ENCODE results near the gene OR5B3. TPM values are rescaled to one million over a fixed set of nuclear protein-coding genes. Genes with fewer than 3 reads are reported as not detected.

Gene OR5B3
- not detected in 2 replicates for total RNA-seq

GRCh38 chr11:58406774-58407173 lies at the start of gene OR5B3:
OR5B3 (minus strand) TSS chr11:58406874; CDS start chr11:58403409, 3,465 bp downstream.

GRCh38 chr11:58442136-58442535 lies 35.5 kb upstream of the OR5B3 start, which contains the start of gene OR5B12:
OR5B12 (minus strand) TSS chr11:58442236; CDS start chr11:58440151, 2,085 bp downstream.

GRCh38 chr11:58428021-58428420 lies 21.3 kb upstream of the OR5B3 start, which contains the start of gene OR5B2:
OR5B2 (minus strand) TSS chr11:58428121; CDS start chr11:58423261, 4,860 bp downstream.

GRCh38 chr11:58358969-58359368 lies 47.7 kb downstream of the OR5B3 start, which contains the start of gene OR5B17:
OR5B17 (minus strand) TSS chr11:58359069; CDS start chr11:58359069, 0 bp downstream.

Other genes with a start within 250 kb of the OR5B3 start
- gene OR9Q2, start 217.8 kb downstream of the OR5B3 start, total RNA-seq, result not detected in 2 replicates
- gene OR1S2, start 202.7 kb downstream of the OR5B3 start, total RNA-seq, result not detected in 2 replicates
- gene OR1S1, start 194.2 kb downstream of the OR5B3 start, total RNA-seq, result not detected in 2 replicates
- gene OR10Q1, start 178.0 kb downstream of the OR5B3 start, total RNA-seq, result not detected in 2 replicates
- gene OR10W1, start 138.6 kb downstream of the OR5B3 start, total RNA-seq, result not detected in 2 replicates
- gene OR5B17, start 47.8 kb downstream of the OR5B3 start, total RNA-seq, result not detected in 2 replicates
- not detected in 2 replicates for gene OR5B2, start 21.2 kb upstream of the OR5B3 start, total RNA-seq
- gene OR5B12, start 35.4 kb upstream of the OR5B3 start, total RNA-seq, result not detected in 2 replicates
- gene OR5B21, start 101.2 kb upstream of the OR5B3 start, total RNA-seq, result not detected in 2 replicates
- 0.81 and 3.5 TPM in 2 replicates for gene LPXN, start 169.0 kb upstream of the OR5B3 start, total RNA-seq
- gene ZFP91, start 172.2 kb upstream of the OR5B3 start, total RNA-seq, result 19.4 and 20.7 TPM in 2 replicates
- gene CNTF, start 215.8 kb upstream of the OR5B3 start, total RNA-seq, result 0.49 and 0.51 TPM in 2 replicates

All from mesangial cell (primary cell).